GM10266 (cell line): ENCODE measurements around the gene SWT1.

Source experiments
- DNase-seq: peaks from one replicate; pipeline ENCODE4 v3.0.0; 2012; ENCODE audit errors: extremely low spot score
- TF ChIP-seq, protein P1 (sequence below): IDR thresholded peaks from 2 replicates; pipeline ENCODE4 v1.5.1; 2012; ENCODE audit warnings: mild to moderate bottlenecking, low read depth; ENCODE audit not compliant: control insufficient read depth, insufficient read depth; ENCODE audit errors: missing control alignments

Gene SWT1

DNA sequence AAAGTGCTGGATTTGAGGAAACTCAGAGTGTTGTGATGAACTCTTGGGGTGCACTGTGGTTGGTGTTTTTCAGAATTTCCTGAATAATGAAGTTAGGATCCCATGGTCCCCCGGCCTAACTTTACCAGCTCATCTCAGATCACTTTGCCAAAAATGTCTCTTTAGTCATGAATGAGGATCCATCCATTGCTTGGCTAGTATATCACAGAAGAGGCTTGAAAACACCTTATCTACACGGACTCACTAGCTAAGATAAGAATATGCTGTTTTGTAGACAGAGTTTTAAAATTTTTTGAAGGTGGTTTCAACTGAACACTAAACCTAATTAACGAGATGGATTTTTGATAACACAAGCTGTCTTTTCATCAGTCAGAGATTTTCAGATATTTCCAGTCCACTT, 106.3 kb downstream of the SWT1 start:
- TF ChIP-seq, protein P1, sequence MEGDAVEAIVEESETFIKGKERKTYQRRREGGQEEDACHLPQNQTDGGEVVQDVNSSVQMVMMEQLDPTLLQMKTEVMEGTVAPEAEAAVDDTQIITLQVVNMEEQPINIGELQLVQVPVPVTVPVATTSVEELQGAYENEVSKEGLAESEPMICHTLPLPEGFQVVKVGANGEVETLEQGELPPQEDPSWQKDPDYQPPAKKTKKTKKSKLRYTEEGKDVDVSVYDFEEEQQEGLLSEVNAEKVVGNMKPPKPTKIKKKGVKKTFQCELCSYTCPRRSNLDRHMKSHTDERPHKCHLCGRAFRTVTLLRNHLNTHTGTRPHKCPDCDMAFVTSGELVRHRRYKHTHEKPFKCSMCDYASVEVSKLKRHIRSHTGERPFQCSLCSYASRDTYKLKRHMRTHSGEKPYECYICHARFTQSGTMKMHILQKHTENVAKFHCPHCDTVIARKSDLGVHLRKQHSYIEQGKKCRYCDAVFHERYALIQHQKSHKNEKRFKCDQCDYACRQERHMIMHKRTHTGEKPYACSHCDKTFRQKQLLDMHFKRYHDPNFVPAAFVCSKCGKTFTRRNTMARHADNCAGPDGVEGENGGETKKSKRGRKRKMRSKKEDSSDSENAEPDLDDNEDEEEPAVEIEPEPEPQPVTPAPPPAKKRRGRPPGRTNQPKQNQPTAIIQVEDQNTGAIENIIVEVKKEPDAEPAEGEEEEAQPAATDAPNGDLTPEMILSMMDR = no peak
- DNase-seq = no peak

DNA sequence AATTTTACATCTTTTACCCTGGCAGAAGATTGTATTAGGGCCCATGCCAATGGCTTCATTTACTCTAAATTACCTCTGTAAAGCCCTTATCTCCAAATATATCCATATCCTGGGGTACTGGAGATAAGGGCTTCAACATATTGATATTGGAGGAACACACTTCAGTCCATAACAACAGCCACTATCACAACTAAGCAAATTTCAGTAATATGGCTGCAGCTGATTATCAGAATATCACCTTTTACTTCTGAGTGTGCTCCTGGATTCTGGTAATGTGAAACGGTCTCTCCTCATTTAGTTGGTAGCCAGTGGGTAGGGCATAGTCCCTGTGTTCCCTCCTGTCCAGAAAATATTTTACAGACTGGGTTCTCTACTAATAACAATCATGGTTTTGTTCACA, 106.8 kb downstream of the SWT1 start:
- TF ChIP-seq, protein P1 = no peak
- no peak for DNase-seq

DNA sequence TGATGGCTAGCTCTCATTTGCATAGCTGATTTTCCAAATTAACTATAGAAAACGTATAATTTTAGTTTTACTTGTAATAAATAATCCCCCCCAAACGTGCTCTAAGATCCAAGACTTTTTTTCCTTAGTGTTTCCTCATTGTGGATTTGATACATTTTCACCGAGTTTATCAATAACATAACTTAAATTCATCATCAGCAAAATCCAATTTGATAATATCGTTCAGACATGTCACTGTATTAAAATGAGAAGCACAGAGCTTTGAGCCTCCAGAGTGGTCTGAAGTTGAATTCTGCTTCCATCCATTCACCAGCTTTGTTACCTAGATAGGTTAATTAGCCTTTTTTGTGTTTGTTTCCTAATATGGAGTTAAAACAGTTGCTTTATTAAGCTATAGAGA, 108.3 kb downstream of the SWT1 start:
- DNase-seq = no peak

DNA sequence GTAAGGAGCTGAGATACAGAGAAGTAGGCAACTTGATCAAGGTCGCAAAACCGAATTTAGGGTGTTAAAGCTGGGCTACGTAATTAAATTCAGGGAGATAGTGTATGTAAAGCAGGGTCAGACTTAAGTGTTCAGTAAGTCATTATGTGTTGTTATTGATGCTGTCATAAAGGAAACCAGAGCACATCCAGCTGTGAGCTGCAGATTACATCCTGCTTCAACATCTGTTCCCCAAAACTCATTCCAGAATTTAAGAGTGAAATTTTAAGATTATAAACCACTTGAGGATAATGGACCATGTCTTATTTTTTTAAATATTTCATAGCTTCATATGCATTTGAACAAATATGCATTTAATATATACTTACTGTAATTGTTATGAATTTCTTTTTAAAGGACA, 110.3 kb downstream of the SWT1 start:
- TF ChIP-seq, protein P1 = no peak
- DNase-seq = no peak

More for the DNA sequence above, 108.3 kb downstream of the SWT1 start:
- TF ChIP-seq, protein P1 = no peak

DNA sequence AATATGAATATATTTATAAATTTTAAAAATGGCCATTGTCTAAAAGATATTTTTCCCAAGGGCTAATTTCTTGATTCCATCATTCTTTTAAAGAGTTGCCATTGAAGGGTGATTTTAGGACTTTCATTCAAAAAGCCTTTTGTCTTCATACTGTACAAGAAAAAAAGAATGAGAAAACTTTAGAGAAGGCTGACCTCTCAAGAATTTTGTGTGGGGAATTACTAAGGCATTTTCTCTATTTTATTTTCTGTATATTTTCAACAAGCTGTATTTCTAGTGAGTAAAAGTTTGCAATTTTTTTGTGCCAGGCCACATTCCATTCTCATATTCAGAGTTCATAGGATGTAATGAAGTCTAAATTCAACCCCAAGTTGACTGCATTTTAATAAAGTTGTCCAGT, 110.7 kb downstream of the SWT1 start:
- no peak for DNase-seq
- TF ChIP-seq, protein P1 = no peak

DNA sequence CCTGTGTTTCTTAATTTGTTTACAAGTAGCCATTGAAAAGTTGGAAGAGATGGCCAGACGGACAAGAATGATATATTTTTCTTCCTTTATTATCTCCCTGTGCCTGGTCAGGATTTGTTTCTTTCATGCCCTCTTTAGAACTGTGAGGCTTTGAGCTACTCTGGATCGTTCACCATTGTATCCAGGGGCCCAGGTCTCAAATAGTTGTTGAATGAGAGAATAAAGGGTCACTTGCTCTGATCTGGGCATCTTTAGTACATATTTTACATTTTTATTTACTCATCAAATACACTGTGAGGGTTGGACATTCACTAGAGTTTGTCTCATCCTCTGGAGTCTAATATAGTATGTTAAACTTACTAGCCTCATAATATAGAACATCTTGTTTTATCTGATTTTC, 111.4 kb downstream of the SWT1 start:
- TF ChIP-seq, protein P1 = no peak
- no peak for DNase-seq

DNA sequence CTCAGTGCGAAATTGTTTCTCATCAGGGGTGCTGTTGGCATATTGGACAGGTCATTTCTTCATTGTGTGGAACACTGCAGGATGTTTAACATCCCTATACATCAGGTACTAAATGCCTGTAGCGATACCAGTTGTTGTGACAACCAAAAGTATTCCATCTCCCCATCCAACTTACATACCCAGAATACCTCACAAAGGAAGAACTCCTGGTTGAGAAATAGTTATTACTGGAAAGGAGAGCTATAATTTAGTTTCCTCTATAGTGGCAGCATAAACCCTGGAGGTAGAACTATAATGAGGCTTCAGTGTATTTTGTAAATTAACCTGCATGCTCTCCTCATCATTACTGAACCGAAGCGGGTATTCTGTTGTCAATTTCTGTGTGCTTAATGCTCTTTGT, 115.0 kb downstream of the SWT1 start:
- DNase-seq = no peak
- TF ChIP-seq, protein P1 = no peak

DNA sequence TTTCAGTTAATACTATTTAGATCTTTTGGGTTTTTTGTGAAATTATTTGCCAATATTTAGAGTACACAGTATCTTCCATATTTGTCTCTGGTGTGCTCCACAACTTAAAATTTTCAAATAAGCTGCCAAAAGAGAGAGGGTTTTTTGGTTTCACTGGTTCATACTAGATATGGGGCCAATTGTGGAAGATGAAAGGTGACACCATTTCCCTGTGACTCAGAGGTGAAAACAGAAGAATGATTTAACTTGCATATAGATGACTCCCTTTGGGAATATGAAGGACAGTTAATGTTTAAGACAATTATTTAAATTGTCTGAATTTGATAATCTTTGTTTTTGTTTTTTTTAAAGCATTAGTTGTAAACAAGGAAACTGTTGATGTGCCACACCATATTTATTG, 122.6 kb downstream of the SWT1 start:
- TF ChIP-seq, protein P1 = no peak
- DNase-seq = no peak
